Loucy (cell line): ENCODE measurements around the gene GPLD1.

Experiments used
- H2AFZ ChIP-seq: fragments of 200-600 bp; sonication (generic); 2 replicates; pipeline ENCODE4 v1.6.0; 2016; ENCODE audit warnings: antibody characterized with exemption, mild to moderate bottlenecking, low read length, moderate library complexity
- H3F3A ChIP-seq: fragments of 200-600 bp; 2 replicates; pipeline ENCODE4 v1.6.0; 2016; ENCODE audit warnings: antibody characterized with exemption, low read depth, mild to moderate bottlenecking
- H3K27me3 ChIP-seq: fragments of 200-600 bp; sonication (generic); 2 replicates; pipeline ENCODE4 v1.6.1; 2014; ENCODE audit warnings: low read length, mild to moderate bottlenecking; ENCODE audit not compliant: insufficient read depth, poor library complexity, severe bottlenecking
- H3K36me3 ChIP-seq: fragments of 200-600 bp; sonication (generic); 2 replicates; pipeline ENCODE4 v1.6.1; 2016; ENCODE audit warnings: low read length; ENCODE audit not compliant: insufficient read depth
- H3K4me1 ChIP-seq: fragments of 200-600 bp; sonication (generic); 2 replicates; pipeline ENCODE4 v1.5.1; 2014; ENCODE audit warnings: low read length, mild to moderate bottlenecking; ENCODE audit not compliant: insufficient read depth, poor library complexity, severe bottlenecking
- H3K4me2 ChIP-seq: fragments of 200-600 bp; sonication (generic); 2 replicates; pipeline ENCODE4 v1.6.0; 2014; ENCODE audit warnings: antibody characterized with exemption, low read length, low read depth, mild to moderate bottlenecking; ENCODE audit not compliant: poor library complexity, severe bottlenecking
- H3K4me3 ChIP-seq: fragments of 200-600 bp; sonication (generic); 2 replicates; pipeline ENCODE4 v1.5.1; 2014; ENCODE audit warnings: low read length, mild to moderate bottlenecking, mixed read lengths; ENCODE audit not compliant: poor library complexity, severe bottlenecking
- H3K79me2 ChIP-seq: fragments of 200-600 bp; sonication (generic); 2 replicates; pipeline ENCODE4 v1.6.1; 2014; ENCODE audit warnings: low read length; ENCODE audit not compliant: insufficient read depth
- H3K9ac ChIP-seq: fragments of 200-600 bp; sonication (generic); 2 replicates; pipeline ENCODE4 v1.6.0; 2014; ENCODE audit warnings: mild to moderate bottlenecking, low read depth, low read length, moderate library complexity; ENCODE audit not compliant: poor library complexity, severe bottlenecking
- H3K9me2 ChIP-seq: fragments of 200-600 bp; sonication (generic); replicated peaks from 2 replicates; pipeline ENCODE4 v1.6.1; 2016; ENCODE audit warnings: low read depth, low read length, mixed read lengths
- H3K9me3 ChIP-seq: fragments of 200-600 bp; sonication (generic); 2 replicates; pipeline ENCODE4 v1.6.1; 2014; ENCODE audit warnings: mild to moderate bottlenecking, antibody characterized with exemption, low read length, low read depth; ENCODE audit not compliant: insufficient read depth
- H4K20me1 ChIP-seq: fragments of 200-600 bp; sonication (generic); 2 replicates; pipeline ENCODE4 v1.6.0; 2014; ENCODE audit warnings: antibody characterized with exemption, low read length, mild to moderate bottlenecking; ENCODE audit not compliant: insufficient read depth, poor library complexity, severe bottlenecking
- CTCF ChIP-seq: fragments of 200-600 bp; sonication (generic); conservative IDR thresholded peaks from 2 replicates; pipeline ENCODE4 v1.5.1; 2014; ENCODE audit warnings: mild to moderate bottlenecking, antibody characterized with exemption, low read length
- EZH2phosphoT487 ChIP-seq: fragments of 200-600 bp; IDR thresholded peaks from 2 replicates; pipeline ENCODE4 v1.6.1; 2018; ENCODE audit warnings: antibody characterized with exemption, mild to moderate bottlenecking, moderate library complexity, borderline replicate concordance

GPLD1 gene

GRCh38 chr6:24478903-24479302 is 10.5 kb downstream of the GPLD1 start:
- H3K79me2 ChIP-seq = no peaks in the 10 kb centered on the region
- no peaks in the 10 kb centered on the region for H4K20me1 ChIP-seq
- H3K9ac ChIP-seq = no peak overlapping the region
- no peaks in the 10 kb centered on the region for H3K4me1 ChIP-seq
- no peaks in the 10 kb centered on the region for H3K9me2 ChIP-seq
- no peaks in the 10 kb centered on the region for H3K27me3 ChIP-seq
- H3K4me3 ChIP-seq = no peak overlapping the region
- H3F3A ChIP-seq = no peaks in the 10 kb centered on the region
- no peaks in the 10 kb centered on the region for H3K9me3 ChIP-seq
- no peak overlapping the region for H3K4me2 ChIP-seq
- TF ChIP-seq CTCF = no peak
- no peak for TF ChIP-seq EZH2phosphoT487
- H2AFZ ChIP-seq = no peak overlapping the region
- no peaks in the 10 kb centered on the region for H3K36me3 ChIP-seq

GRCh38 chr6:24477070-24477469 is 12.3 kb downstream of the GPLD1 start:
- Histone ChIP-seq H3K27me3 (no peaks in the 10 kb centered on the region), H3K36me3 (no peaks in the 10 kb centered on the region), H4K20me1 (no peaks in the 10 kb centered on the region), H3K4me1 (no peaks in the 10 kb centered on the region), H3K79me2 (no peaks in the 10 kb centered on the region), H3K4me2 (no peak overlapping the region), H3K9ac (no peak overlapping the region), H3F3A (no peaks in the 10 kb centered on the region), H3K9me3 (no peaks in the 10 kb centered on the region), H3K9me2 (no peaks in the 10 kb centered on the region), H3K4me3 (no peak overlapping the region), H2AFZ (no peak overlapping the region)
- TF ChIP-seq CTCF (no peak), EZH2phosphoT487 (no peak)

- H3K4me3 ChIP-seq = no peak overlapping the region
- H3K4me2 ChIP-seq = no peak overlapping the region
- H3K27me3 ChIP-seq = no peaks in the 10 kb centered on the region
- no peak for TF ChIP-seq EZH2phosphoT487
- no peak for TF ChIP-seq CTCF
- no peaks in the 10 kb centered on the region for H3F3A ChIP-seq
- no peaks in the 10 kb centered on the region for H3K9me3 ChIP-seq
- H3K79me2 ChIP-seq = no peaks in the 10 kb centered on the region
- H3K36me3 ChIP-seq = no peaks in the 10 kb centered on the region
- H2AFZ ChIP-seq = no peak overlapping the region
- no peaks in the 10 kb centered on the region for H4K20me1 ChIP-seq
- no peaks in the 10 kb centered on the region for H3K9me2 ChIP-seq
- H3K4me1 ChIP-seq = no peaks in the 10 kb centered on the region
- H3K9ac ChIP-seq = no peak overlapping the region
Observed at GRCh38 chr6:24476631-24477030, 12.7 kb downstream of the GPLD1 start.
